Stimulated activated effector memory CD8-positive, alpha-beta T cell treated with anti-CD3 and anti-CD28 coated beads, Interleukin-12 subunit alpha, Interleukin-12 subunit beta, amount 100 ng/mL, for 72 hours (primary cell): ENCODE measurements around the gene RNU1-1.
"Not testable (repeated sequence)": the region's sequence is repeated elsewhere in the genome, so short reads cannot be mapped to it uniquely, and the experiment has no call there.

Source experiments
- ATAC-seq: fragments of 150-1000 bp; cut with Tn5 transposase; 2 replicates; pipeline ENCODE4 v1.10.0; 2021
- DNase-seq, 2 donors: peaks; one replicate each; pipeline ENCODE4 v3.0.0; 2021 to 2022; ENCODE audit warnings: low spot score in 2 of 2
- H3K27ac Mint-ChIP-seq: one replicate; pipeline ENCODE4 v1.8.0; 2022; ENCODE audit warnings: mild to moderate bottlenecking, mixed read lengths
- H3K36me3 Mint-ChIP-seq: one replicate; pipeline ENCODE4 v1.8.0; 2022; ENCODE audit warnings: mild to moderate bottlenecking, mixed read lengths
- H3K4me1 Mint-ChIP-seq: one replicate; pipeline ENCODE4 v1.8.0; 2022; ENCODE audit warnings: mixed read lengths
- H3K4me3 Mint-ChIP-seq: one replicate; pipeline ENCODE4 v1.8.0; 2022; ENCODE audit warnings: mild to moderate bottlenecking, mixed read lengths
- H3K9me3 Mint-ChIP-seq: one replicate; pipeline ENCODE4 v1.8.0; 2022; ENCODE audit warnings: mixed read lengths

RNU1-1 gene

DNA sequence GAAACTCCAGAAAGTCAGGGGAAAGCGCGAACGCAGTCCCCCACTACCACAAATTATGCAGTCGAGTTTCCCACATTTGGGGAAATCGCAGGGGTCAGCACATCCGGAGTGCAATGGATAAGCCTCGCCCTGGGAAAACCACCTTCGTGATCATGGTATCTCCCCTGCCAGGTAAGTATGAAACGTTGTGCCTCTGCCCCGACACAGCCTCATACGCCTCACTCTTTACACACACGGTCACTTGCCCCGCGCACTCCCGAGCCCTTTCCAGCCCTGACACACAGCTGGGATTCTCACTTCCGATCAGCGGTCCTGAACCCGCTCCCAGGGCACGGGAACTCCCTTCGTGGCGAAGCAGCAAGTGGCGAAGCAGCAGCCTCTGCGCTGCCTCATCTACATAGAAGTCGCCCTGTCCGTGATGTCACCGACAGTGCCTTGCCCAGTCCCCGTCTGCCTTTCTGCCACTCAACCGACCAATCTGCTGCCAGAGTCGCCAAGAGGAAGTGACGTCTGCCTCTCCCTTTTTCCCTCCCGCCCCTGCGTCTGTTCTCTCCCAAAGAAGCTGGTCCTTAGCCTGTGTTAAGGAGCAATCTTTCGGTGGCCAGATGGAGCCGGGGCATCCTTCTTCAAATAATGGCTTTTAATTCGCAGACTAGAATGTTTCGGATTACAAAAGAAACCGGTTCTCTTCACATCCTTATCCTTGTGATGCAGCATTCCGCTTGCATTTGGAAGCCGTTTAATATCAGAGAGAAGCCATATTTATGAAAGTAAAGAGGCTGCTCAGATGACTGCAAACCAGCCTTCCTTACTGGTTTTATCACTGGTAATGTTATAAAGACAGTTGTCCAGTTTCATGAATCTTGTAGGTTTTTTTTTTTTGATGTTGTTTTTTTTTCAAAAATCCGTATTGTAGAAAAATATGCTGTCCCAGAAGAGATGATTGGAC lies at the start of gene RNU1-1:
RNU1-1 (minus strand) TSS at position 179 of the 949 bp plus-strand sequence.
- not testable (repeated sequence) for H3K36me3 Mint-ChIP-seq, H3K4me3 Mint-ChIP-seq, H3K27ac Mint-ChIP-seq, H3K9me3 Mint-ChIP-seq, H3K4me1 Mint-ChIP-seq
- DNase-seq: peak; percentile 73 to 89
- peak; percentile 69 for ATAC-seq

DNA sequence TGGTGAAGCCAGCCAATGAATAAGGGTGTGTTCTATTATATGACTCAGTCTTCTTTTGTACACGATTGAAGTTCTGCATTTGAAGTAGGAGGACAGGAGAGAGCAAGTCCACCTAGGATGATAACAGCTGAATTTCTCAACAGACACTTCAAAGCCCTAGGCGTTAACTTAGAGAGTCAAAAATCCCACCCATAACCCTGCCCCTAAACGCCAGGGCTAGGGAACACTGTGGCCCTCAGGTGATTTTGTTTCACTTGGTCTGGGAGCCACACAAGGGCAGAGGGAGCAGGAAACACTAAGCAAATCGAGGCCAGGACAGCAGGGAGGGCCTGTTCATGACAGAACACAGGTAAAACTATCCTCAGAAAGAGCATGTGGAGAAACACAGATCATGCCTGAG lies 47.0 kb upstream of the RNU1-1 start:
- not testable (repeated sequence) for H3K36me3 Mint-ChIP-seq, DNase-seq, ATAC-seq, H3K4me1 Mint-ChIP-seq, H3K27ac Mint-ChIP-seq, H3K4me3 Mint-ChIP-seq, H3K9me3 Mint-ChIP-seq

DNA sequence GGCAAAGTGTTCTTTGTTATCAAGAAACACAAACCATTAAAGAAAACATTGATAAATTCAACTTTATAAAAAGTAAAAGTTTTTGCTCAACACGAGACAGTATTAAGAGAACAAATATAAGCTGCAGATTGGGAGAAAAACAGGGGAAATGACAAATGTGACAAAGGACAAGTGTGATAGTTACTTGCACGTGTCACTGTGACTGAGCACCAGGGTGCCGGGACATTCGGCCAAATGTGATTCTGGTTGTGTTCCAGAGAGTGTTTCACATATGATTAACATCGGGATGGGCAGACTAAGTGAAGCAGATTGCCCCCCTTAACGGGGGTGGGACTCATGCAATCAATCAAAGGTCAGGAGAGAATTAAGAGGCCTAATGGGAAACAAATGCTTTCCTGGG lies 46.4 kb upstream of the RNU1-1 start:
- H3K36me3 Mint-ChIP-seq, H3K9me3 Mint-ChIP-seq, H3K4me1 Mint-ChIP-seq, H3K4me3 Mint-ChIP-seq, ATAC-seq, H3K27ac Mint-ChIP-seq, DNase-seq: not testable (repeated sequence)

DNA sequence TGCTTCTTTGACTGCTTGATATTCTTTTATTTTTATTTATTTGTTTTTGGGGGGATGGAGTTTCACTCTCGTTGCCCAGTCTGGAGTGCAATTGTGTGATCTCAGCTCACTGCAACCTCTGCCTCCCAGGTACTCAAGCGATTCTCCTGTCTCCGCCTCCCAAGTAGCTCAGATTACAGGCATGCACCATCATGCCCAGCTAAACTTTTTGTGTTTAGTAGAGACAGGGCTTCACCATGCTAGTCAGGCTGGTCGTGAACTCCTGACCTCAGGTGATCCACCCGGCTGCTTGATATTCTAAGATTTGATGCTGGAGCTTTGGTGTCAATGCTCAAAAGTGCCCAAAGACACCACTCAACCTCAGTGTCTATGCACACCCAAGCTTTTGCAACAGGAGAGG lies 45.6 kb upstream of the RNU1-1 start:
- not testable (repeated sequence) for DNase-seq, H3K36me3 Mint-ChIP-seq, H3K4me3 Mint-ChIP-seq, H3K4me1 Mint-ChIP-seq, H3K9me3 Mint-ChIP-seq, H3K27ac Mint-ChIP-seq, ATAC-seq

DNA sequence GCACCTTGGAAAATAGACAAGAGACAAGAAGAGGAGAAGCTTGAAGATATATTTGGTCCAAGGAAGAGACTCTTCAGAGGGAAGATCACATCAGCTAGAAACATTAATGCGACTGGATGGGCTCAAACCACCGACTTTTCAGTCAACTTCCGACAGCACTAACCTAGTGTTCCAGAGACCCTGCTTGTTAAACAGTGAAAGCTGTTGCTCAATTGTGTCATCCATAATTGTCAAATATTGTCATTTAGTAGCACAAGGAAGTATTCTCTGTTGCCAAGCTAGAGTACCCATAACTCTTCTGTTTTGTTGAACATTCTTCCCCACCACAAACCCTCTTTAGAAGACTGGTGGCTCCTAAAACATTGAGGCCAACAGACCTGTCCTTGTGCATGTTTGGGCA lies 42.9 kb upstream of the RNU1-1 start:
- H3K36me3 Mint-ChIP-seq, H3K9me3 Mint-ChIP-seq, H3K27ac Mint-ChIP-seq, H3K4me3 Mint-ChIP-seq, DNase-seq, H3K4me1 Mint-ChIP-seq, ATAC-seq: not testable (repeated sequence)

DNA sequence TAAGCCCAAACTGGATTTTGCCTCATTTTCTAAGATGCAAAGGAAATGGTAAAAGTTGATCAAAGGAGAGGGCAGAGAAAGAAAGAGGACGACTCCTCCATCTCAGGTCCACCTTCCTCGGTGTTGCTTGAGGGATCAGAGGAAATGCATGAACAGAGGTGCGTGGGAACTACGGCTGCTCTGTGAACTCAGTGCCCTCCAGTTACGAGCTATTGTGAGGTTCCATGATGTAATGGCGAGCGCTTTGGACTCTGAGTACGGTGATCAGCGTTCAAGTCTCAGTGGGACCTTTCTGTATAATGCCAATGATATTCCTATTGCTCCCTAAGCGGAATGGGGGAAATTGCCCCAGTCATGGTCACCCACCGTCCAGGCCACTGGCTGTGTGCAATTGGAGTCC lies 39.2 kb upstream of the RNU1-1 start:
- ATAC-seq, DNase-seq, H3K4me1 Mint-ChIP-seq, H3K27ac Mint-ChIP-seq, H3K36me3 Mint-ChIP-seq, H3K9me3 Mint-ChIP-seq, H3K4me3 Mint-ChIP-seq: not testable (repeated sequence)

DNA sequence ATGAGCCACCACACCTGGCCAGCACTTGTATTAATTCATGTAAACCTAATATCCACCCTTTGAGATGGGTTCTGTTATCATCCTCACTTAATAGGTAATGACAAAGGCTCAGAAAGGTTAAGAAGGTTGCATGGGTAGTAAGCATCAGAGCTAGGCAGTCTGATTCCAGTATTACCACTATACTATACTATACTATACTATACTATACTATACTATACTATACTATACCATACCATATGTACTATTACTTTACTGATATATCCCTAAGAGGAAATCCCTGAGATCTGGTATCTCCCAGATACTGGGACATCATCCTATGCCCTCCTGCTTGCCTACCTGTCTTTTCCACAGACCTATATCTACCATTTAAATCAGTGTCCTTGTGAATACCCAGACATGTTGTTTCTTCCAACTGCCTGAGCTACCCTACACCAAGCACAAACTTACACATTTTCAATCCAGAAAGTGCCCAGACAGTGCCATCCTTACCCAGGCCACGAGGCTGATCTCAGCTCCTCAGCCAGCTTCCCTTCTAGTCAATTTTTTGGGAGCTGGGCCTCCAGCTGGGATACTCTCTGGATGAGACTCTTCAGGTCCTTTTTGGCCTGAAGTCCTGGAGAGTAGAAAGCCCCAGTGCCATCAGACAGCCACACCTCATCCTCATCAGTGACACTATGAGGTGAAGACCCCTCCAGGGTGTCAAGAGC lies 36.3 kb upstream of the RNU1-1 start:
- ATAC-seq, H3K36me3 Mint-ChIP-seq, H3K4me1 Mint-ChIP-seq, H3K4me3 Mint-ChIP-seq, H3K27ac Mint-ChIP-seq, H3K9me3 Mint-ChIP-seq, DNase-seq: not testable (repeated sequence)

DNA sequence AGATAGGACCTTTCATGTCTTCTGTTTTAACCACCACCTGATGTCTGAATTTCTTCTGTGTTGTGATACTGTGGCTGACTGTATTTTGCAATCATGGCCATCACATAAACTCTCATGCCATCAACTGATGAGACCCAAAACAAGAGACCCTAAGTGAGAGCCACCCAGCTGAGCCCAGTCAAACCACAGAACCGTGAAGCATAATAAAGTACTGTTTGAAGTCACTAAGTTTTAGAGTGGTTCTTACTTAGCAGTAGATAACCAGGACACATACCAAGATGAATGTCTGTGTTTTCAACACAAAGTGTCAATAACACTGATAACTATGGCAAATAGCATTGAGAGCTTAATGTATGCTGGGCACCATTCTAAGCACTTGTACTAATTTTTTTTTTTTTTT lies 35.5 kb upstream of the RNU1-1 start:
- ATAC-seq, H3K4me1 Mint-ChIP-seq, H3K4me3 Mint-ChIP-seq, H3K9me3 Mint-ChIP-seq, H3K27ac Mint-ChIP-seq, DNase-seq, H3K36me3 Mint-ChIP-seq: not testable (repeated sequence)

DNA sequence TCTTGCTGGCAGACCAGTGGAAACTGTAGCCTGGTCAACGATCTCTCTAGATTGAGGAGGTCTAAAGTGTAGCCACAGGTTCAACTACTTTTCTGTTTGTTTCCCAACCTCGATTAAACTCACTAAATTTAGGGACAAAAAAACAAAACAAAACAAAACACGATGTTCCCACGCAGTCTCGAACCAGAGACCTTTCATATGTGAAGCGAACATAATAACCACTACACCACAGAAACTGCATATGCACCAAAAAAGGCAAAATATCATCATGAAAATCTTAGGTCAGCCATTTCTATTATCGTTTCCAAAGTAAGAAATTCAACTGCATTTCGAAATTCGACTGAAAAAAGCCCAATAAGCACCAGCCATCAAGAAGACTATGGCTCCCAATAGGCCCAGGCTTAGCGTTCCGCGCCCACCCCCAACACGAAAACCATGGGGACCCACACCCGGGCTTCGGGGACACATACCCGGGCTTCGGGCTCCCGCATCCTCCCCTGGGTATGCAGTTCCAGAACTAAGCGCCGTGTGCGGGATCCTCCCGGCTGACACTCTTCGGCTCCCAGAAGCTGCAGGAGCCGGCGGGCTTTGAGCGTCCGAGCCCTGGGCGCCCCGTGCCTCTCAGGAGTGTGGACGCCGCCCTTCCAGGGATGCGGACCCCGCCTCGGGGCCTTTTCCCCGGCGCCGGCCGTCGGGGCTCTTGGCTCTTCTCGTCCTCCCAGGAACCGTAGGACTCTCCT lies 33.6 kb upstream of the RNU1-1 start:
- H3K4me1 Mint-ChIP-seq, H3K9me3 Mint-ChIP-seq, DNase-seq, H3K4me3 Mint-ChIP-seq, H3K36me3 Mint-ChIP-seq, H3K27ac Mint-ChIP-seq, ATAC-seq: not testable (repeated sequence)

DNA sequence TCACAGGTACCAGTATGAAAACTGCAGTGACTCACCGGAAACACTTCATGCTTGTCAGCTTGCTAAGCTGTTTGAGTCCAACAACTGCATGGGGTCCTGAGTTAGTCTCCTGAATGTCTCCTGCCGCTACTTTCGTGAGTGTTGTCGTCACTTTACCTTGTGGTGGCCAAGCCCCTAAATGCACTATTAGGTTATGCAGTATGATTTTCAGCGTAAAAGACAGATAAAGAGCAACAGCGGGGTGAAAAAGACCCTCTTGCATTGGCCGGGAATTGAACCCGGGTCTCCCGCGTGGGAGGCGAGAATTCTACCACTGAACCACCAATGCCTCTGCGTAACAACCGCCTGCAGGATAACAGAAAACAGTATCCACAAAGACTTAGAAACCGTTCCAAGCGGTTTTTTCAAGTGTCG lies 31.6 kb upstream of the RNU1-1 start:
- H3K27ac Mint-ChIP-seq: peak overlapping the region; percentile 60
- not testable (repeated sequence) for H3K4me3 Mint-ChIP-seq, H3K9me3 Mint-ChIP-seq, H3K4me1 Mint-ChIP-seq, H3K36me3 Mint-ChIP-seq
- ATAC-seq (peak; percentile 57), DNase-seq (peak in 1 of 2 donors; percentile 70)

DNA sequence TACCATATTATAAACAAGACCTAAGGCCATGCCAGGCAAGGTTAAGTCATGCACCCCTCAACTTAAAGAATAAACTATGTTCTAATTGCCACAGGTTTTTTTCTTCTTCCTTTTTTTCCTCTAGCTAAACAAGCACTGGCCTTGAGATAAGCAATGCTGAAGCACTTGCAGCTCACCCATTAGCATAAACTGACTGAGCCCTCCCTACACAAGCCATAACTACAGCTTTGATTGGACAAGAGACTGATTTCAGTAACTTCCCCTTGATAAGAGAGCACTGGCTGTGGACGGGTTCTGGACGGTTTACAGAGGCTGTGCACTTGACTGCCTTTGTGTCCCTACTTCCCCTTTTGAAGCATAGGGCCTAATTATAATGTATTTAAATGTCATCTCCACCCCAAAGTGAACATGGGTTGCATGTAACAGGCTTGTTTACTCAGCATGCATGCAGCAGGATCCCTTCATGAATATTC lies 26.4 kb upstream of the RNU1-1 start:
- not testable (repeated sequence) for H3K9me3 Mint-ChIP-seq, DNase-seq, H3K4me1 Mint-ChIP-seq, H3K36me3 Mint-ChIP-seq, H3K4me3 Mint-ChIP-seq, ATAC-seq, H3K27ac Mint-ChIP-seq

DNA sequence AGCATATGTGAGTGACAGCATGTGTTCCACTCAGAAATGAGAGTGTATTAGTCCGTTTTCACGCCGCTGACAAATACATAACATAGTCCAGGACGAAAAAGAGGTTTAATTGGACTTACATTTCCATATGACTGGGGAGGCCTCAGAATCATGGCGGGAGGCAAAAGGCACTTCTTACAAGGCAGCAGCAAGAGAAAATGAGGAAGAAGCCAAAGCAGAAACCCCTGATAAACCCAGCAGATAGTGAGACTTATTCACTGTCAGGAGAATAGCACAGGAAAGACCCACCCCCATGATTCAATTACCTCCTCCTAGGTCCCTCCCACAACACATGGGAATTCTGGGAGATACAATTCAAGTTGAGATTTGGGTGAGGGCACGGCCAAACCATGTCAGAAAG lies 23.4 kb upstream of the RNU1-1 start:
- H3K36me3 Mint-ChIP-seq, ATAC-seq, H3K27ac Mint-ChIP-seq, H3K4me1 Mint-ChIP-seq, DNase-seq, H3K9me3 Mint-ChIP-seq, H3K4me3 Mint-ChIP-seq: not testable (repeated sequence)

DNA sequence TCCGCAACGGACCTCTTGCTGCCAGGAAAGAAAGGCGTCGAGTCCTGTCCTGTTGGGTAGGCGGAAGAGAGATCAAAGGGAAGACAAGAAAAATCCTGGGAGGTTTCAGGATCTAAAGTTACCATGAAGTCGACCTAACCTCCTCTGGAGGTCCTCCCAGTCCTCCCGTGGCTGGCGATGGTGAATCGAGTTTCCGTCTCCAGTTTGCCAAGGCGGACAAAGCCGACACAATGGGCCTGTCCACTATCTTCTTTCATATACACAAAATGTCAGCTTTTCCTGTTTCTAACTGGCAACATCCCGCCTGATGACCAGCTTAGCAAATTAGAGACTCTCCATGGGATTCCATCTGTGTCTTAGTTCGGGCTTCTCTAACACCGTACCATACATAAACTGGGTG lies 22.7 kb upstream of the RNU1-1 start:
- not testable (repeated sequence) for DNase-seq, H3K27ac Mint-ChIP-seq, H3K36me3 Mint-ChIP-seq, ATAC-seq, H3K4me3 Mint-ChIP-seq, H3K9me3 Mint-ChIP-seq, H3K4me1 Mint-ChIP-seq

DNA sequence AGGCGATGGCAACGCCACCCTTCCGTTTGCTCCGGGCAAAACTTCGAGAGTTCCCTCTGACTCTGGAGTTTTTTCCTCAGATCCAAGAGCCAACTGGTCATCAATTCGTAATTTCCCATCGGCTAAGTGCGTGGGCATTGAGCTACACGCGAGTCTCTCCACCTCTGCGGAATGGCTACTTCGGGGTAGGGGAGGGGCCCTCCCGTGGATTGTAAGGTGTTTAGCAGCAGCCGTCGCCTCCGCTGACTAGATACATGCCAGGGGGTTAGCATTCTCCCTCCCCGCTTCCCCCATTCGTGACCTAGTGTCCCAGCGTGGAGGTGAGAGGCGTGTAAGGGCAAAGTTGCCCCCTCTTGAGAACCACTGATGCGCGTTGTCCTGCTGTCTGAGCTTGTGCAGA lies 21.8 kb upstream of the RNU1-1 start:
- not testable (repeated sequence) for ATAC-seq, H3K4me1 Mint-ChIP-seq, H3K36me3 Mint-ChIP-seq, DNase-seq, H3K9me3 Mint-ChIP-seq, H3K4me3 Mint-ChIP-seq, H3K27ac Mint-ChIP-seq

DNA sequence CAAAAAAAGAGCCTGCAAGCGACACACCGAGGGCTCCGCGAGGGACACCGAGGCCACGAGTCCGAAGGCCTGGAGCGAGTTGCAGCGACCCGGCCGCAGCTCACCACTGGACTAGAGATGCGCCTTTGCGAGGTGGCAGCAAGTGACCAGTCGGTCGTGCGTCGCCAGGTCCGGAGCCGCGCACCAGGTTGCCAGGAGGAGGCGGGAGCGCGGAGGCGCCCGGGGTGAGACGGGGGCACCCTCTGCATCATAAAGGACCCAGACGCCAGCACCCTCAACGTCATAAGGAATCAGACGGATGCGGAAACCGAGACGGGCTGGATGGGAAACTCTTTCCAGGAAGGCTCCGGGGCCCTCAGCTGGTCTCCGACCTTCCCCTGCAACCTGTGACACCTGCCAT lies 21.4 kb upstream of the RNU1-1 start:
- H3K9me3 Mint-ChIP-seq, DNase-seq, H3K36me3 Mint-ChIP-seq, ATAC-seq, H3K4me1 Mint-ChIP-seq: not testable (repeated sequence)
- peak overlapping the region; percentile 58 for H3K27ac Mint-ChIP-seq
- peak overlapping the region; percentile 65 for H3K4me3 Mint-ChIP-seq
